ENCODE results near the gene HECTD4.

HECTD4 gene

DNA sequence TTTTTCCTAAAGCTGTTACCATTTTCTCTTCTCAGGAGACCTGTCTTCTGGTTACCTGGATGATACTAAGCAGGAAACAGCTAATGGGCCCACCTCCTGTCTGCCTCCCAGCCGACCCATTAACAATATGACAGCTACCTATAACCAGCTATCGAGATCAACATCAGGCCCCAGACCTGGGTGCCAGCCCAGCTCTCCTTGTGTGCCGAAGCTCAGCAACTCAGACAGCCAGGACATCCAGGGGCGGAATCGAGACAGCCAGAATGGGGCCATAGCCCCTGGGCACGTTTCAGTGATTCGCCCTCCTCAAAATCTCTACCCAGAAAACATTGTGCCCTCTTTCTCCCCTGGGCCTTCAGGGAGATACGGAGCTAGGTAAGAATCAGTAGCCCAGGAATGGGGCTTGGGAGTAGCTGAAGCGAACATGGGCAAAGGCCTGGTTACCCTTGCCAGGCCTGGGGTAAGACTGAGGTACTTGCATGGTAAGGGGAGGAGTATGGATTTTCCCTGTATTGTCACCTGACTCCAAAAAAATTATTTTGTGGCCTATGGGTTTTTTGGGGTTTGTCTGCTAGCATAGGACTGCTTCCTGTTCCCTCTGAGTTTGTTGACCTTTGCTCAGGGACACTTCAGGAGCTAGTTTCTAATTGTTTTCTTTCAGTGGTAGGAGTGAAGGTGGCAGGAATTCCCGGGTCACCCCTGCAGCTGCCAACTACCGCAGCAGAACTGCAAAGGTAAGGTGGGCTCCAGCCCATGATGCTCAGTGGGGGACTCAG is 230.3 kb downstream of the HECTD4 start:
- no peak for DNase-seq

DNA sequence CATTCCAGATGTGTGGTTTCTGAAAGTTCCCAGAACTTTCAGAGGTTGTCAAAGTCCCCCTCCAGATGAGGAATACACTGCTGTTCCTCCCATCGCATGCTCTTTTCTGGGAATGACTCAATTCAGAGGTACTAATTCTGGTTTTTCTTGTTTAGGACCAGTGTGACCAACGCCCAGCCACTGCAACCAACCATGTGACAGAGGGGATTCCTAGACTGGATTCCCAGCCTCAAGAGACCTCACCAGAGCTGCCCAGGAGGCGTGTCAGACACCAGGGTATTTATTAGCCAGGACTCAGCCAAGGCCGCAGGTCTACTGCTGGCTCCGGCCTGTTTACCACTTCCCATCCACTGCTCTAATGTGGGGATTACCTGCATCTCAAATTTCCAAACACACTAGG is 232.6 kb downstream of the HECTD4 start:
- no peak for DNase-seq

DNA sequence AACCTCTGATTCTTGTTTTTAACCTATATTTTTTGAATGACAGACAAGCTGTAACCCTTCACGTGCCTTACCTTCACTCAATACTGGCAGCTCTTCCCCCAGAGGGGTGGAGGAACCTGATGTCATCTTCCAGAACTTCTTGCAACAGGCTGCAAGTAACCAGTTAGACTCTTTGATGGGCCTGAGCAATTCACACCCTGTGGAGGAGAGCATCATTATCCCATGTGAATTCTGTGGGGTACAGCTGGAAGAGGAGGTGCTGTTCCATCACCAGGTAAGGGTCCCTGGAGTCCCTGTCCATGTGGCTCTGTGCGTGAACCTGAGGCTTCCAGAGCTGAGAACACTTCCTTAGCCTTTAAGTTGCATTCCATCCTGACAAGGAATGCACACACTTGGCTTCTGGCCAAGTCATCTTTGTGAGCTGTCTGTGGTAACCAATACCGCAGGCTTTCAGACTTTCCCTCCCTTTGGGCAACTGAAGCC is 234.2 kb downstream of the HECTD4 start:
- DNase-seq: no peak

DNA sequence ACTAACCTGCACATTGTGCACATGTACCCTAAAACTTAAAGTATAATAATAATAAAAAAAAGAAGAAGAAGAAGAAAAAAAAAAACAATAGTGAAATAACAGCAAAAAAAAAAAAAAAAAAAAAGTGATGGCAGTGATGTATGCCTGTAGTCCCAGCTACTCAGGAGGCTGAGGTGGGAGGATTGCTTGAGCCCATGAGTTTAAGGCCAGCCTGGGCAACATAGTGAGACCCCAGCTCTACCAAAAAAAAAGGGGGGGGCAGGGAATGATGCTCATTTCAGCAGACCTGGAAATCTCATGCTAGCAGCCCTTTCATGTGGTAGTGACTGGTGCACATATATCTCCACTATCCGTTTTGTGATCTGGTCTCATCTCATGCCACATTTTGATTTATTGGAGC is 236.1 kb downstream of the HECTD4 start:
- no peak for DNase-seq

DNA sequence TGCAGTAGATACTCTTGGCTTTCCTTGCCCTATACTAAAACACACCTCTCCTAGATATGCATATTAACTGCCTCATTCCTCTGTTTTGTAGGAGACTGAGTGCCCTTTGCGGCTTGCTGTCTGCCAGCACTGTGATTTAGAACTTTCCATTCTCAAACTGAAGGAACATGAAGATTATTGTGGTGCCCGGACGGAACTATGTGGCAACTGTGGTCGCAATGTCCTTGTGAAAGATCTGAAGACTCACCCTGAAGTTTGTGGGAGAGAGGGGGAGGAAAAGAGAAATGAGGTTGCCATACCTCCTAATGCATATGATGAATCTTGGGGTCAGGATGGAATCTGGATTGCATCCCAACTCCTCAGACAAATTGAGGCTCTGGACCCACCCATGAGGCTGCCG is 241.5 kb downstream of the HECTD4 start:
- DNase-seq: no peak

DNA sequence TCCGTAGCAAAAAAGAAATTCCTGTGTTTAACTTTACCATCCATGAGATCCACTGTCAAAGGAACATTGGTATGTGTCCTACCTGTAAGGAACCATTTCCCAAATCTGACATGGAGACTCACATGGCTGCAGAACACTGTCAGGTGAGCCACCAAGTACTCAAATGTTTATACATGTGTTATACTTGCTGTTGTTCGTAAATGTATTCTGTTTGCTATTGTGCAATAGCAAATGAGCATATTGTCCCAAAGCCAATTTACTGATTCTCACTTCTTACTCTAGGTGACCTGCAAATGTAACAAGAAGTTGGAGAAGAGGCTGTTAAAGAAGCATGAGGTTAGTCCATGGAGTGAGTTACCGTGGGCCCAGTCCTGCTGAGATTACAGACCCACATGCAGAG is 247.5 kb downstream of the HECTD4 start:
- DNase-seq: no peak

DNA sequence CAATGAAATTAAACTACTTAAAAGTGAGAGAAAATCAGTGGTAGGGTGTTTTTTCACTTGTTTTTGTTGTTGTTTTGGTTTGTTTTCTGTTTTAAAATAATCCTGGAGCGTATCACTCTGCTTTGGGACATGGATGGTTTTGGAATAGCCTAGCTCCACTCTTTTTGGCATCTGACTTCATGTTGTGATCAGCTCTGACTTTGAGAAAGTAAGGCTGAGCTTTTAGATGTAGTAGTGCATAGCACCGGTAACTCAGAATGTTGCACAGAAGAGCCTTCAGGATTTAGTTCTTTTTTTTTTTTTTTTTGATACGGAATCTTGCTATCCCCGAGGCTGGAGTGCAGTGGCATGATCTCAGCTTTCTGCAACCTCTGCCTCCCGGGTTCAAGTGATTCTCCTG is 248.8 kb downstream of the HECTD4 start:
- DNase-seq: no peak

DNA sequence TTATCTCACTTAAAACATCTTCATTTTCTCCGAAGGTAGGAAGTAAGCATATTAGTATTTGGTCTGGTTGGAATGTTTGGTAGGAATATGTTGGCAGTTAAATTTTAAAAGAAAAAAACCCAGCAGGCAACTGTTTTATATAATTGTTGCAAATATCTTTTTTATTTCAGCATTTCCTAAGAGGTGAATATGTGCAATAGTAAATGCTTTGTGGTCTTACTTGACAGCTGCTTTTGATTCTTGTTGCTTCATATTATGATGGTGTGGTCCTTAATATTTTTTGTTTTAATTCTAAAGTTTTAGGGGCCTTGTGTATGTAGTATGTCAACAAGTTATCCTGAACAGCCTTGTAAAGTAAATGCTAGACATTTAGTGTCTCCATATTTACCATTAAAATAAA is 250.5 kb downstream of the HECTD4 start:
- no peak for DNase-seq

DNA sequence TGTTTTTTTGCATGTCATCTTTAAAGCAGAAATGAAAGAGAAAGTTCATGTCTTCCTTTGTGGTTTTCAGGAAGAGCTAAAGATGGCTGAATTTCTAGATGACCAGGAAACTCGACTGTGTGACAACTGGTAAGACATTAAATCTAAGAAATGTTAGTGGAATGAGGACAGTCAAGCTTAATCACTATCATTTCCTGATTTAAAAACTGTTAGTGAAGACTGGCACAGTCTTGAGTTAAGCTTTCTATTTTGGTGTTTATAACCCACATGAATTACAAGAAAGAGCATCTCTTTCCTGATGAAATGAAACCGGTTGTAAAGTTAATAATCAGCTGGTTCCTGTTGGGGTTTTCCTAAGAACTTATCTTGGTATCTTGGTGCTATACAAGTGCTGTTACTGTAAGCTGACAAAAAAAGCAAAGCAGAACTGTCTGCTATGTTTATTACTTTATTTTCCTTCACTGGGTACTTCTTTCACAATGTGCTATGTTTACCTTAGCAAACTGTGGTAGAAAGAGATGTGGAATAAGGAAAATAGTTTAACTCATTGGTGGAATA is 251.7 kb downstream of the HECTD4 start:
- peak in 1 of 2 donors; percentile 84 for DNase-seq

DNA sequence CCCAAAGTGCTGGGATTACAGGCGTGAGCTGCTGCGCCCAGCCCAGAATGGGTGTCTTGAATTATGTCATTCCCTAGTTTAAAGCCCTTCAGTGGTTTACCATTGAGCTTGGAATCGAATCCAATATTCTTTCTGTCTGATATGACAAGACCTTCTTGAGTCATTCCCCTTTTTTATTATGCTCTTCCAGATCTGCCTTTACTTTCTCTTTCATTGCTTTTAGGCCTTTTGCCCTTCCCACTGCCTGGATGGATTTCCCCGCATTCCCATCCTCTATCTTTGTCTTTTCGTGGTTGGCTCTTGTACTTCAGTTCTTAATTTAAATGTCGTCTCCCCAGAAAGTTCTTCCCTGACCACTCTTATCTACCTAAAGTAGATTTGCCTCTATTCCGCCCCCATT is 255.3 kb downstream of the HECTD4 start:
- no peak for DNase-seq

DNA sequence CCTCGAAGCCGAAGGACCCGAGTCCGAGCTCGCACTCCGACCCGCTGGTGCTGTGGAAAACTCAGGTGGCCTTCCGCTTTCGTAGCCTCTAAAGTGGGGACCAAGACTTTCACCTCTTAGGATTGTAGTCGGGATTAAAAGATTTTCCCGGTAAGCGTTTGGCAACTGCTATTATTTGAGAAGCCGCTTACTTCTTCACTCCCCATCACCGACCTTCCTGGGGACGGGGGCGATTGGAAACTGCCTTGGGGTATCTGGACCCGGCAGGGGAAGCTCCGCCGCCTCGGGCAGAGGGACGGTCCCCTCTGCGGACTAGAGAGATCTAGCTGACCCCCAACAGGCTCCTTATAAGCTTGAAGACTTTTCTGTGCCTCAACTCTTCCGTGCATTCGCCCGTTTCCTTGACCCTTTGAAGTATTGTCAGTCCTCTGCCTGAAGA is 256.2 kb downstream of the HECTD4 start:
- DNase-seq: no peak

DNA sequence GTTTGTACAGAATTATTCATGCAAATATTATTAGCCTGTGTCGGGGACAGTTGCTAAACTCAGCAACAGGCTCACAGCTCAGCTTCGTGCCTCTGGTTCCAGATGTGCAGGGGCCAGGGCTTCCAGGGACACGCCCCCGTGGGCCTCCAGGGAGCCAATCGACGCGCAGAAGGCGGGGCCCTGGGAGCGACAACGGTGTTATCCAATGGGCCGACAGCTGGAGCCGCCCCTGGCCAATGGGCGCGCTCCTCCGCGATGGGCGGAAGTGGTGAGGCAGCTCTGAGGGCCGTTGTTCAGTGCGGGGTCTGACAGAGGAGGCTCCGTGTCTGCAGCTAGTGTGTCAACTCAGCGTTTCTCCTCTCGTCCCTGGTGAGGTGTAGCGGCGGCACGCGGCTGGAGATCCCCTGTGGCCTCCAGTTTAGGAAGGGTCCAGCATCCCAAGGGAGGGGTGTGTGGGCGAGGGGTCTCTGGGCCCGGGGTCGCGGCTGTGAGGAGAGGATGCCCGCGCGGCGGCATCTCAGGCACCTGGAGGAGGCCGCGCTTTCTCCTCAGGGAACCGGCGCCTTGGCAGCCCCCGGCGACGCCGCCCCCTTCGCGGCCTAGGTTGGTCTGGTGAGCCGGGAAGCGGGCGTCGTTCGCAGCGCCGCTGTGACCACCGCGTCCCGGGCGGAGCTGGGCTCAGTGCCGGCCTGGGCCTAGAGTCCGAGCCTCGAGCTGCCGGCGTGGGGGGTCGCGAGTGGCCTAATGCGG is 256.8 kb downstream of the HECTD4 start, which contains the start of gene TRAFD1:
TSS of gene TRAFD1 (plus strand) at position 311 of the 750 bp plus-strand sequence. CDS start 4,963 bp downstream, outside the sequence.
- DNase-seq: peak; percentile 97 to 98

DNA sequence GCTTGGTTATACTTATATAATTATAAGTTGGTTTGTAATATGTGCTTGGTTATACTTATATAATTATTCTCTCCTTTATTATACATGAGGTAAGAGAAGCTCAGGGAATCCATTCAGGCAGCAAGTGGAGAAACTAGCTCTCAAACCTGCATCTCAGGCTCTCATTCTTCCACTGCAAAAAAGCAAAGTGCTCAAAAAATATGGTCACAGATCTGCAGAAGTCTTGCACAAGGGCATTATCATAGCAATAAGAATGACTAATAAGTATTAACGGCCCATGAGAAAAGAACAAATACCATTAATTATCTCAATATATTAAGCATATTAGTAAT is 257.3 kb downstream of the HECTD4 start:
- DNase-seq: no peak

DNA sequence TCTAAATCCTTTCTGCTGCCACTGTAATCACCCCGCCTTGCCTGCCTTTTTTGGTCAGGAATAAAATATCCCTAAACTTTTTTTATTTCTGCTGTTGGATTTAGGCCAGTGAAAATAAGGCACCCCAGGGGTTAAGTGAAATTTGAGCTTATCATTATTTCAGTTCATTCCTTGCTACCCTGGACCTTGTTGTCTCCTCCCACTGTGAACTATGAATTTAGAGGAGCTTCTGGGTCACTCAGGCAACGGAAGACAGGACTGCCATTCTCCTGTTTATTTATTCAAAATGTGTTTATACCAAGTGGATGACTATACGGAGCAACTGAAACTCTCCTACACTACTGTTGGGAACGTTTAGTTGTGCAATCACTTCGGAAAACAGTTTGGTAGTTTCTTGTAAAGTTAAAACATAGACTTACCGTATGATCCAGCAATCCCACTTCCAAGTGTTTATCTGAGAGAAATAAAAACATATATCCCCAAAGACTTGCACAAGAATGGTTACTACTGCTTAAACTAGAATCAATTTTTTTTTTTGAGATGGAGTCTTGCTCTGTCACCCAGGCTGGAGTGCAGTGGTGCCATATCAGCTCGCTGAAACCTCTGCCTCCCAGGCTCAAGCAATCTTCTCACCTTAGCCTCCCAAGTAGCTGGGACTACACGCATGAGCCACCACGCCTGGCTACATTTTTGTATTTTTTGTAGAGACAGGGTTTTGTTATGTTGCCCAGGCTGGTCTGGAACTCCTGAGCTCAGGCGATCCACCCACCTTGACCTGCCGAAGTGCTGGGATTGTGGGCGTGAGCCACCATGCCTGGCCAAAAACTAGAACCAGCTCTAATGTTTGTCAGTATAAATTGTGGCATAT is 259.2 kb downstream of the HECTD4 start:
- no peak for DNase-seq

DNA sequence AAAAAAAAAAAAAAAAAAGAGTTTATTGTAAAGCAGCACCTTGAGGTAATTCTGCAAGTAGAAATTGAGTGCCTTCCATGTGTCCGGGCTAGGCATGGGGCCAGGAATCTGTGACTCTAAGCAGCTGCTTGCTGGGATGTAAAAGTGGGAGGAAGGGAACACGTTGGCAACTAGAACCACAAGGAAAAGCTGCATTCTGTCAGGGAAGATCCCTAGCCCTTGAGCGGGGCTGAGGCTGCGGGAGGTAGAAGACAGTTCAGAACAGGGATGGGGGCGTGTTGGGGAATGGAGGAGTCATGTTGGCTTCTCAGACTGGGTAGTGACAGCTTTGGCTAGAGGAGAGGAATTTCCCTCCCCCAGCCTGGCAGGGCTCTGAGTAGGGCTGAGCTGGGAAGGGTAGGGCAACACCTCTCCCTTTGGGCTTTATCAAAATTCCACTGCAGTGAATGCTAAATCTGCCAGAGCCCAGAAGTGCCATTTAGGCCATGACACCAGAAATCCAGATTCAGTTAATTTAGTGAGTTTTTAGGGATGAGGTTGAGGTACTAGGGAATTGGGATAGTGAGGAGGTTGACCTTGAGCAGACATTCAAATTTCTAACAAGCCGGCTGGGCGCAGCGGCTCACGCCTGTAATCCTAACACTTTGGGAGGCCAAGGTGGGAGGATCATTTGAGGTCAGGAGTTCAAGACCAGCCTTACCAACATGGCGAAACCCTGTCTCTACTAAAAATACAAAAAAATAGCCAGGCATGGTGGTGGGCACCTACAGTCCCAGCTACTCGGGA is 260.3 kb downstream of the HECTD4 start:
- DNase-seq: no peak

DNA sequence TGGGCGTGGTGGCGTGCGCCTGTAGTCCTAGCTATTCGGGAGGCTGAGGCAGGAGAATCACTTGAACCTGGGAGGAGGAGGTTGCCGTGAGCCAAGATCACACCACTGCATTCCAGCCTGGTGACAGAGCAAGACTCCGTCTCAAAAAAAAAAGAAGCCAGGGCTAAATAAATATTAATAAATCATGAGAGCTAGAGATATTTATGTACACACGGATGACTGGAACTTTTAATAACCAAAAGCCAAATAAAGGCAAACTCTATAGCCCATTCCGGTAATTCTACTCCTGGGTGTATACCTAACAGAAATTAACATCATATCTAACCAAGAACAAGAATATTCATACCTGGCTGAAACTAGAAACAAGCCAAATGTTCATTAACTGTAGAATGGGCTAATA is 264.5 kb downstream of the HECTD4 start:
- no peak for DNase-seq

DNA sequence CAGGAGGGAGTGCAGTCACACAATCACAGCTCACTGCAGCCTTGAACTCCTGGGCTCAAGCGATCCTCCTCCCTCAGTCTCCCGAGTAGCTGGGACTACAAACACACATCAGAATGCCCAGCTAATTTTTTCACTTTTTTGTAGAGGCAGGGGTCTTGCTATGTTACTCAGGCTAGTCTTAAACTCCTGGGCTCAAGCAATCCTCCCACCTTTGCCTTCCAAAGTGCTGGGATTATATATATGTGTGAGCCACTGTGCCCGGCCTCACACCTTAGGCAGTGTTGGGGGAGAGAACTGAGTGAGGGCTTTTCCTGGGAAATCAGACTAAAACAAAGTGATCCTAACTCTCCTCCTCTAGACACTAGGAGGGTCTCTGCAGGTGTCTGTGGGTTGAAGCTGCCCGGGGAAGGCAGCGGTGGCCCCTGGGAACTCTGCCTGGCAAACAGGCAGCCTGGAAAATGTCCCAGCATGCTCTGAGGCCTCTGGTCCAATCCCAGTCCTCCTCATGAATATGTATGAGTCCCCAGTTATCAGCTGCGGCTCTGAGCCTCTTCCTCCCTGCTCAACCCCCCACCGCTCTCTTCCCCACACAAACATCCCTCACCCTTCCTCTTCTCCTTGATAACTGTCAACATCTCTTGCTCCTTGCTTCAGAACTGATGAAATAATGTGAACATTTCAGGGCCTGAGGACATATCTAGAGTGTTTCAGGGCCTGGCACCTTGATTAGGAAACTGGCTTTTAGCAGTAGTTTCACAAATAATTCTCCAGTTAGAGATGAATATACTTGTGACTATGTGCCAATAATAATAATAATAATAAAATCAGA is 265.8 kb downstream of the HECTD4 start:
- DNase-seq: peak in 1 of 2 donors; percentile 34

DNA sequence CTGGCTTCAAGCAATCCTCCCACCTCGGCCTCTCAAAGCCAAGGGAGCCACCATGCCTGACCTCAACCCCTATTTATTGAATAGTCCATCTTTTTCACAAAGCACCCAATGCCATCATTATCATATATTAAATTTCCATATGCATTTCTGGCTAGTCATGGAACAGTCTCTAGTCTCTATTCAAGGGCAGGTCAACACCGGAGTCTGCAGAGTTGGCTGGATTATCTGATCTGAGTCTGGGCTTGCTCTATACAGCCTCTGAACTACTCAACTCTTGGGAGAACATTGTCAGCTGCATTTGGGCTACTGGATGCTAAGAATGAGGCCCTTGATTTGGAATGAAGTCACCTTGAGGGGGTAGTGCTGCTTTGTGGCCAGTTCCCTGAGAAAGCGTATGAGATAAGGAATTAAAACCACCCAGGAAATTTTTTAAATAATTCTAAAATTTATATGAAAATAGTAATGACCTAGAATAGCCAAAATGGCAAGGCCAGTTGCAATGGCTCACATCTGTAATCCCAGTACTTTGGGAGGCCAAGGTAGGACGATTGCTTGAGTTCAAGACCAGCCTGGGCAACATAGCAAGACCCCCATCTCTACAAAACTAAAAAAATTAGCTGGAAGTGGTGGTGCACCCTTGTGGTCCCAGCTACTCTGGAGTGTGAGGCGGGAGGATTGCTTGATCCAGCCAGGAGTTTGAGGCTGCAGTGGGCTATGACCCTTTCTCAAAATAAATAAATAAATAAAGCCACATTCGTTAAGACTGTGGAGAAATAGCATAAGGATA is 266.8 kb downstream of the HECTD4 start:
- no peak for DNase-seq

DNA sequence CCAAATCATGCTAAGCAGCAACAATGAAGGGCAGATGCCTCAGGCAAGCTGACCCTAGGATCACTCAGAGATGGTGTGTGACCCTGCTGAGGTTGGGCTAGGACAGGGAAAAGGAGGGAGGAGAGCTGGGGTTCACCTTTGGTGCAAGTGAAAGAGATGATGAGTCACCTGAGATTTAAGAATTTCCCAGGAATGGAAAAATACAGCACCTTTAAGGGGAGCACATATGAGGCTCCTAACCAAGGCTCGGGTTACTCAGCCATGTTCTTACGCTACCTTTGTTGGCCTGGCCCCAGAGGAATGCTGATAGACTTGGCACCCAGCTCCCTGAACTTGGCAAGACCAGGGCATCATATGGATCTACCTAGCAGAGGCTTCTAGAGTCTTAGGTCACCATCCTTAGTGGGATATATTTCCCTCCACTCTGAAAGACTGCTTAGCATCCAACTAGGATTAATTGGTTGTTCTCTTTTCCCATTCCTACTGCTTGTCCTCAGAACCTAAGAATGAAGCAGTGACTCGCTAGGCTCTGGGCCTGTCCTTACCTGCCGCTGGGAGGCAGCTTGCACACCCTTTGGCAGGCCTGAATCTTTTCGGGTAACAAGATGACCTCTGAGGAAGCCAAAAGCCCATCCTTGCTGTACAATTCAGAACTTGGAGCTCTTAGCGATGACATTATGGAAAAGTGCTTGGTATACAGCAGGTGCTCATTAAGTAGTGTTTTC is 269.7 kb downstream of the HECTD4 start:
- no peak for DNase-seq

DNA sequence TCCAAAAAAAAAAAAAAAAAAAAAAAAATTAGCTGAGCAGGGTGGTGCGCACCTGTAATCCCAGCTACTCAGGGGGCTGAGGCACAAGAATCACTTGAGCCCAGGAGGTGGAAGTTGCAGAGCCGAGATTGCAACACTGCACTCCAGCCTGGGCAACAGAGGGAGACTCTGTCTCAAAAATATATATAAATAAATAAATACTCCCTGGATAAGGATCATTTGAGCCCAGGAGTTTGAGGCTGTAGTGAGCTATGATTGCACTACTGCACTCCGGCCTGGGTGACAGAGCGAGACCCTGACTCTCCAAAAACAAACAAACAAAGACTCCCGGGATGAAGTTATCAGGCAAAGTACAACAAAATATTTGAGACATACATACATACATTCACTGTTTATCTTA is 270.3 kb downstream of the HECTD4 start:
- no peak for DNase-seq
